RWPE1 (cell line): Measurements from ENCODE around the gene LRRC42.
"Not testable (repeated sequence)": the region's sequence is repeated elsewhere in the genome, so short reads cannot be mapped to it uniquely, and the experiment has no call there.

Experiments
- CTCF ChIA-PET: fragments of 350-600 bp; sonication (Branson Sonifier 250); formaldehyde crosslinking; extraction: SDS; loops from one replicate; lab custom pipeline; 2021; lab: Yijun Ruan, JAX
- POLR2A ChIA-PET: fragments of 400-600 bp; formaldehyde crosslinking; extraction: SDS; loops from one replicate; lab custom pipeline; 2020; ENCODE audit warnings: antibody characterized with exemption; ENCODE audit not compliant: low non-redundant PET; lab: Yijun Ruan, JAX
- DNase-seq: peaks from one replicate; pipeline ENCODE4 v3.0.0; 2012; ENCODE audit warnings: low spot score
- H3K27ac ChIP-seq: fragments of 450-650 bp; 2 replicates; pipeline ENCODE4 v1.5.1; 2017
- TF ChIP-seq, protein P1 (sequence below): fragments of 450-650 bp; conservative IDR thresholded peaks from 2 replicates; pipeline ENCODE4 v1.5.1; 2017; ENCODE audit warnings: low read depth, mild to moderate bottlenecking

The LRRC42 gene

DNA sequence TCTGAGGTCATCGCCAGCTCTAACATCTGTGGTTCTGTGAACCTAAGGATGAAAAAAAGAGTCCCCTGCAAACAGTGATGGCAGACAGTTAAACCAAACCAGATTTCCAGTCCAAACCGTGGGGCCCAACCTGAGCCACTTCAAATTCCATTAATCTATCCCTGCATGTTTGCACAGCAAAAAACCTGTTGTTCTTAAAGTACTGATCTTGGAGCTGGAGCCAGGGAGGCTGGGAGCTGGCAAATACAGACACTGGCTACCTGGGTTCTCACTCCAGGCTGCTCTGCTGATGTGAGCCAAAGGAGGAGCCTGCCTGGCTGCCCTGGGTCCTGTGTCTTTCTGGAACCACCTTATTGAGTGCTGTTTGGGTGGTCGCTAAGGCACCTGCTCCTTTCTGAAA lies 55.4 kb downstream of the LRRC42 start:
- ChIA-PET POLR2A (no interaction called here), CTCF (interaction anchor here (0.6 kb wide), 1 partner anchor 60 kb away, joined by 3 read pairs; no protein-coding TSS in a partner anchor)
- TF ChIP-seq, protein P1, sequence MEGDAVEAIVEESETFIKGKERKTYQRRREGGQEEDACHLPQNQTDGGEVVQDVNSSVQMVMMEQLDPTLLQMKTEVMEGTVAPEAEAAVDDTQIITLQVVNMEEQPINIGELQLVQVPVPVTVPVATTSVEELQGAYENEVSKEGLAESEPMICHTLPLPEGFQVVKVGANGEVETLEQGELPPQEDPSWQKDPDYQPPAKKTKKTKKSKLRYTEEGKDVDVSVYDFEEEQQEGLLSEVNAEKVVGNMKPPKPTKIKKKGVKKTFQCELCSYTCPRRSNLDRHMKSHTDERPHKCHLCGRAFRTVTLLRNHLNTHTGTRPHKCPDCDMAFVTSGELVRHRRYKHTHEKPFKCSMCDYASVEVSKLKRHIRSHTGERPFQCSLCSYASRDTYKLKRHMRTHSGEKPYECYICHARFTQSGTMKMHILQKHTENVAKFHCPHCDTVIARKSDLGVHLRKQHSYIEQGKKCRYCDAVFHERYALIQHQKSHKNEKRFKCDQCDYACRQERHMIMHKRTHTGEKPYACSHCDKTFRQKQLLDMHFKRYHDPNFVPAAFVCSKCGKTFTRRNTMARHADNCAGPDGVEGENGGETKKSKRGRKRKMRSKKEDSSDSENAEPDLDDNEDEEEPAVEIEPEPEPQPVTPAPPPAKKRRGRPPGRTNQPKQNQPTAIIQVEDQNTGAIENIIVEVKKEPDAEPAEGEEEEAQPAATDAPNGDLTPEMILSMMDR: no peak
- no peak for DNase-seq
- no peak overlapping the region for H3K27ac ChIP-seq

DNA sequence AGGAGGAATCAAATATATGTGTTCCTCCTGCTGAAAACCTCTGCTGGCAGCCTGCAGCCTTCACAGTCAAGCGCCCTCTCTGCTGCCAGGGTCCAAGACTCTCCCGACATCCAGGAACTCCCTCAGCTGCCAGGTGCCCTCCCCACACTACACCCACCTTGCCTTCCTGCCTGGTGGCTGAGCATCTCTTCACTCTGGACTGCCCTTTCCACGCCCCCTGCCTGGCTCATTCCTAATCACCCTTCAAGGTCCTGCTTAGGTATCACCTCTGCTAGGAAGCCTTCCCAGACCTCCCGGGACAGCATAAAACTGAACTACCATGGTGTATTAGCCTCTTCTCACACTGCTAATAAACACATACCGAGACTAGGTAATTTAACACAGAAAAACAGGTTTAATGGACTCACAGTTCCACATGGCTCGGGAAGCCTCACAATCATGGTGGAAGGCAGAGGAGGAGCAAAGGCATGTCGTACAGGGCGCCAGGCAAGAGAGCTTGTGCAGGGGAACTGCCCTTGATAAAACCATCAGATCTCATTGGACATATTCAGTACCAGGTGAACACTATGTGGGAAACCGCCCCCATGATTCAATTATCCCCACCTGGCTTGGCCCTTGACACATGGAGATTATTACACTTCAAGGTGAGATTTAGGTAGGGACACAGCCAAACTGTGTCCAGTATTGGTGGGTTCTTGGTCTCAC lies 56.5 kb downstream of the LRRC42 start:
- TF ChIP-seq, protein P1: no peak
- no peak overlapping the region for H3K27ac ChIP-seq
- CTCF ChIA-PET: no interaction called here

GRCh38 chr1:54003249-54003646 lies 57.1 kb downstream of the LRRC42 start:
- TF ChIP-seq, protein P1: no peak
- no peak for DNase-seq
- no peak overlapping the region for H3K27ac ChIP-seq
- ChIA-PET POLR2A (no interaction called here), CTCF (no interaction called here)

More for the DNA sequence above, 56.5 kb downstream of the LRRC42 start:
- DNase-seq: no peak
- POLR2A ChIA-PET: no interaction called here

DNA sequence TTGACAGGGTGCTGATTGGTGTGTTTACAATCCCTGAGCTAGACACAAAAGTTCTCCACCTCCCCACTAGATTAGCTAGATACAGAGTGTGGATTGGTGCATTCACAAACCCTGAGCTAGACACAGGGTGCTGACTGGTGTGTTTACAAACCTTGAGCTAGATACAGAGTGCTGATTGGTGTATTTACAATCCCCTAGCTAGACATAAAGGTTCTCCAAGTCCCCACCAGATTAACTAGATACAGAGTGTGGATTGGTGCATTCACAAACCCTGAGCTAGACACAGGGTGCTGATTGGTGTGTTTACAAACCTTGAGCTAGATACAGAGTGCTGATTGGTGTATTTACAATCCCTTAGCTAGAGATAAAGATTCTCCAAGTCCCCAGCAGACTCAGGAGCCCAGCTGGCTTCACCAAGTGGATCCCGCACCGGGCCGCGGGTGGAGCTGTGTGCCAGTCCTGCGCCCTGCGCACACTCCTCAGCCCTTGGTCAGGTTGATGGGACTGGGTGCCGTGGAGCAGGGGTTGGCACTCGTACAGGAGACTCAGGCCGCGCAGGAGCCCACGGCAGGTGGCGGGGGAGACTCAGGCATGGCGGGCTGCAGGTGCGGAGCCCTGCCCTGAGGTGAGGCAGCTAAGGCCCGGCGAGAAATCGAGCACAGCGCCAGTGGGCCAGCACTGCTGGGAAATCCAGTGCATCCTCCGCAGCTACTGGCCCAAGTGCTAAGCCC lies 57.8 kb downstream of the LRRC42 start:
- H3K27ac ChIP-seq, POLR2A ChIA-PET, DNase-seq: not testable (repeated sequence)
- CTCF ChIA-PET: interaction anchor here (0.6 kb wide), 1 partner anchor 167 kb away, joined by 4 read pairs; no protein-coding TSS in a partner anchor

DNA sequence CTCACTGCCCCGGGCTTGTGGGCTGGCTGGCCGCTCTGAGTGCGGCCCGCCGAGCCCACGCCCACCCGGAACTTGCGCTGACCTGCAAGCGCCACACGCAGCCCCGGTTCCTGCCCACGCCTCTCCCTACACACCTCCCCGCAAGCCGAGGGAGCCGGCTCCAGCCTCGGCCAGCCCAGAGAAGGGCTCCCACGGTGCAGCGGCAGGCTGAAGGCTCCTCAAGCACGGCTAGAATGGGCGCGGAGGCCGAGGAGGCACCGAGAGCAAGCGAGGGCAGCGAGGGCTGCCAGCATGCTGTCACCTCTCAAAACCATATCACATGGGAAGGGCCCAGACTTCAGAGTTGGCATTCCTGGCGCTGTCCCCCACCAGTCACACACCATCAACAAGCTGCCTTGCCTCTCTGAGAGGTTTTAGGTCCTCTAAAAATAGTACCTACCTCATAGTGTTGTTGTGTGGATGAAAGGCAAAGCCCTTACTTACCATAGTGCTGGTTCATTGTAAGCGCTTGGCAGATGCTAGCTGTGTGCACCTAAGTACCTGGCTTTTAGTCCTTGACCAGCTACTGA lies 58.4 kb downstream of the LRRC42 start:
- POLR2A ChIA-PET: no interaction called here
- DNase-seq: no peak
- CTCF ChIA-PET: interaction anchor here (0.6 kb wide), 1 partner anchor 167 kb away, joined by 4 read pairs; no protein-coding TSS in a partner anchor
- TF ChIP-seq, protein P1: no peak
- no peak overlapping the region for H3K27ac ChIP-seq

DNA sequence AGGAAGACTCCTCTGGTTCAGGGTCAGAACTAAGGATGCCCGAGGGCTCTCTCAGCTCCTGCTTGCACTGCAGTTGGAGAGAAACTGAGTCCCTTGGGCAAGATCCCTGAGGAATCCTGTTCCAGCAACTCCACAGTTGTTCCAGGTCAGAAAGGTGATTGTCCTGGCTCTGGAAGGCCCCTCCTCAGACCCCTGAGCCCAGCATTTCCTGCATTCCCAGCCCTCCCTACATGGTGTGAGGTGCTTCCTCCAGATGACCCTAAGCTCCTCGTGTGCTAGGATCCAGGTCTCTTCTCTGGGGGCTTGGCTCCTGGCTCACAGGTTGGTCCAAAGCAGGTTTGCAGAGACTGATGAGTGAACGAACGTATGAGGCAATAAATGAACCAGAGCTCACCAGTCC lies 60.4 kb downstream of the LRRC42 start:
- TF ChIP-seq, protein P1: no peak
- CTCF ChIA-PET: interaction anchor here (0.7 kb wide), 1 partner anchor 13 kb away, joined by 4 read pairs; no protein-coding TSS in a partner anchor
- DNase-seq: no peak
- POLR2A ChIA-PET: interaction anchor here (0.5 kb wide), 1 partner anchor 412 kb away, joined by 5 read pairs; no protein-coding TSS in a partner anchor
- no peak overlapping the region for H3K27ac ChIP-seq
